ENCODE results near the gene ANKDD1B.
"Not testable (repeated sequence)": the region's sequence is repeated elsewhere in the genome, so short reads cannot be mapped to it uniquely, and the experiment has no call there.

Gene ANKDD1B

GRCh38 chr5:75603371-75603770, 7.9 kb upstream of the ANKDD1B start:
- no peak for DNase-seq (ENCODE audit: extremely low spot score)
- ChIA-PET POLR2A (interaction anchor here (0.6 to 1.0 kb wide), 2 partner anchors 82 to 266 kb away, joined by 3 to 4 read pairs; partner anchors contain the start of gene HMGCR), CTCF (interaction anchor here (0.9 to 1.8 kb wide), 2 partner anchors 10 to 17 kb away, joined by 3 to 4 read pairs; no protein-coding TSS in a partner anchor)
- TF ChIP-seq, protein P1, sequence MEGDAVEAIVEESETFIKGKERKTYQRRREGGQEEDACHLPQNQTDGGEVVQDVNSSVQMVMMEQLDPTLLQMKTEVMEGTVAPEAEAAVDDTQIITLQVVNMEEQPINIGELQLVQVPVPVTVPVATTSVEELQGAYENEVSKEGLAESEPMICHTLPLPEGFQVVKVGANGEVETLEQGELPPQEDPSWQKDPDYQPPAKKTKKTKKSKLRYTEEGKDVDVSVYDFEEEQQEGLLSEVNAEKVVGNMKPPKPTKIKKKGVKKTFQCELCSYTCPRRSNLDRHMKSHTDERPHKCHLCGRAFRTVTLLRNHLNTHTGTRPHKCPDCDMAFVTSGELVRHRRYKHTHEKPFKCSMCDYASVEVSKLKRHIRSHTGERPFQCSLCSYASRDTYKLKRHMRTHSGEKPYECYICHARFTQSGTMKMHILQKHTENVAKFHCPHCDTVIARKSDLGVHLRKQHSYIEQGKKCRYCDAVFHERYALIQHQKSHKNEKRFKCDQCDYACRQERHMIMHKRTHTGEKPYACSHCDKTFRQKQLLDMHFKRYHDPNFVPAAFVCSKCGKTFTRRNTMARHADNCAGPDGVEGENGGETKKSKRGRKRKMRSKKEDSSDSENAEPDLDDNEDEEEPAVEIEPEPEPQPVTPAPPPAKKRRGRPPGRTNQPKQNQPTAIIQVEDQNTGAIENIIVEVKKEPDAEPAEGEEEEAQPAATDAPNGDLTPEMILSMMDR (IDR thresholded peaks at IDR 0.05; ENCODE audit: control extremely low read depth, extremely low read depth, low read depth, missing control alignments), result no peak

- ChIA-PET CTCF (interaction anchor here (1.8 kb wide), 1 partner anchor 10 kb away, joined by 4 read pairs; no protein-coding TSS in a partner anchor), POLR2A (interaction anchor here (1.0 kb wide), 1 partner anchor 267 kb away, joined by 4 read pairs; the partner anchor contains the start of gene HMGCR)
- no peak for DNase-seq (ENCODE audit: extremely low spot score)
- TF ChIP-seq, protein P1 (IDR thresholded peaks at IDR 0.05; ENCODE audit: control extremely low read depth, extremely low read depth, low read depth, missing control alignments), result no peak
Measured at GRCh38 chr5:75603821-75604220, 7.4 kb upstream of the ANKDD1B start.

DNA sequence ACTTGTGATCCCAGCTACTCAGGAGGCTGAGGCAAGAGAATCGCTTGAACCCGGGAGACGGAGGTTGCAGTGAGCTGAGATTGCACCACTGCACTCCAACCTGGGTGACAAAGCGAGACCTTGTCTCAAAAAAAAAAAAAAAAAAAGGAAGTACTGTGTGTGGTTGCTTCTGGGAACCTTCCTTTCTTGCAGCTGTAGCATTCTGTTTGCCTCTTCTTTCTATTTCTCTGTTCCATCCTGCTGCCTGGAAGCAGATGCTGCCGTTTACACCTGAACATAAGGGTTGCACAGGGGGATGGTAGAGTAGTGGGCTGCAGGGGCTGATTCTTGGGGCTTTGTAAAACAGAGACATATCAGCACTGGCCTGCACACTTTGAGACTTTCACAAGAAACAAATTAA, 3.9 kb upstream of the ANKDD1B start:
- CTCF ChIA-PET, result interaction anchor here (0.8 to 1.7 kb wide), 4 partner anchors 8 to 31 kb away, joined by 3 to 4 read pairs (median 4); no protein-coding TSS in a partner anchor
- DNase-seq (ENCODE audit: extremely low spot score); POLR2A ChIA-PET: not testable (repeated sequence)

DNA sequence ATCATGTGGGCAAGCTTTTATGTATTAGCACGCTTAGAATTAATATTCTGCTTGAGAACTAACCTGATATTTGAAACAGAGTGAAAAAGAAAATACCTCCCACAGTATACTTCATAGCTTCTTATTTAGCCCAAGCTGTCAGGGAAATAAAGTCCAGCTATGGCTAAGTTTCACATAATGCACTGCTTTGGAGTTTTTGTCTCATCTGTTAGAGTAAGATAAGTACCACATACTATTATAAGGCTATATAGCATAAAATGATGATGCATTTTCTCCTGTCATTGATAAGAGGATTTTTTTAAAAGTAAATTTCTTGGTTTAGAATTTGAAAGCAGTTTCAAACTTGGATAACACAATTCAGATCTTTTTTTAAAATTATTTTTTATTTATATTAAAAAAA, 2.4 kb upstream of the ANKDD1B start:
- ChIA-PET POLR2A (no interaction called here), CTCF (no interaction called here)
- no peak for DNase-seq (ENCODE audit: extremely low spot score)
- TF ChIP-seq, protein P1 (IDR thresholded peaks at IDR 0.05; ENCODE audit: control extremely low read depth, extremely low read depth, low read depth, missing control alignments), result no peak

- POLR2A ChIA-PET, result no interaction called here
- CTCF ChIA-PET, result no interaction called here
- DNase-seq (ENCODE audit: extremely low spot score), result no peak
- TF ChIP-seq, protein P1 (IDR thresholded peaks at IDR 0.05; ENCODE audit: control extremely low read depth, extremely low read depth, low read depth, missing control alignments), result no peak
Measured at GRCh38 chr5:75610201-75610600, 1.1 kb upstream of the ANKDD1B start.

DNA sequence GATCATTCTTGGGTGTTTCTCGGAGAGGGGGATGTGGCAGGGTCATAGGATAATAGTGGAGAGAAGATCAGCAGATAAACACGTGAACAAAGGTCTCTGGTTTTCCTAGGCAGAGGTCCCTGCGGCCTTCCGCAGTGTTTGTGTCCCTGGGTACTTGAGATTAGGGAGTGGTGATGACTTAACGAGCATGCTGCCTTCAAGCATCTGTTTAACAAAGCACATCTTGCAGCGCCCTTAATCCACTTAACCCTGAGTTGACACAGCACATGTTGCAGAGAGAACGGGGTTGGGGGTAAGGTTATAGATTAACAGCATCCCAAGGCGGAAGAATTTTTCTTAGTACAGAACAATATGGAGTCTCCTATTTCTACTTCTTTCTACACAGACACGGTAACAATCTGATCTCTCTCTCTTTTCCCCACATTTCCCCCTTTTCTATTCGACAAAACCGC, 368 bp upstream of the ANKDD1B start:
- DNase-seq (ENCODE audit: extremely low spot score); CTCF ChIA-PET; POLR2A ChIA-PET: not testable (repeated sequence)

- ChIA-PET POLR2A (no interaction called here), CTCF (interaction anchor here (1.3 kb wide), 1 partner anchor 10 kb away, joined by 3 read pairs; no protein-coding TSS in a partner anchor)
- TF ChIP-seq, protein P1 (IDR thresholded peaks at IDR 0.05; ENCODE audit: control extremely low read depth, extremely low read depth, low read depth, missing control alignments), result no peak
- no peak for DNase-seq (ENCODE audit: extremely low spot score)
Measured at GRCh38 chr5:75612226-75612569, 945 bp downstream of the ANKDD1B start.

DNA sequence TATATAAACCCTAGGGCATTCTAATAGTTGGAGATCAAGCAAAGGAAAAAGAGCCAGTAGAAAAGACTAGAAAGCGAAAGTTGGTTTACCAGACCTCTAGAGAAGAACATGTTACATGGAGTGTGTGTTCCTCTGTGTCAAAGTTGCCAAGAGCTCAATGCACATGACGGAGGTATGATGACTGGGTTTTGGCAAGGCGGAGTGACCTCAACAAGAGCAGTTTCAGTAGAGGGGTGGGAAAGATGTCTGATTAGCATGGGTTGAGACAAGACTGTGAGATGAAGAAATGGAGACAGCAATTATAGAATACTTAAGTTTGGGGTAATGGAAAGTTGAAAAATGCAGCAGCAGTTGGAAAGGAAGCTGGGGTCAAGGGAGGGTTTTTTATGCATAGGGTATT, 1.6 kb downstream of the ANKDD1B start:
- CTCF ChIA-PET, result interaction anchor here (1.3 kb wide), 1 partner anchor 9 kb away, joined by 3 read pairs; no protein-coding TSS in a partner anchor
- no peak for DNase-seq (ENCODE audit: extremely low spot score)
- POLR2A ChIA-PET, result no interaction called here
- TF ChIP-seq, protein P1 (IDR thresholded peaks at IDR 0.05; ENCODE audit: control extremely low read depth, extremely low read depth, low read depth, missing control alignments), result no peak
